HG03342 (cell line): Measurements from ENCODE around the gene GRK5.
"Not testable (repeated sequence)": the region's sequence is repeated elsewhere in the genome, so short reads cannot be mapped to it uniquely, and the experiment has no call there.

Source experiments
- ATAC-seq: cut with Tn5 transposase; IDR thresholded peaks from one replicate; pipeline ENCODE4 v1.9.1; 2021; ENCODE audit warnings: mild to moderate bottlenecking, moderate library complexity; ENCODE audit not compliant: unreplicated experiment

GRK5 gene

GRCh38 chr10:119450606-119451299, 243.4 kb downstream of the GRK5 start:
- no peak for ATAC-seq

- ATAC-seq, result no peak
Measured at GRCh38 chr10:119451300-119451896, 244.0 kb downstream of the GRK5 start.

- ATAC-seq, result no peak
Measured at GRCh38 chr10:119452396-119452795, 245.0 kb downstream of the GRK5 start.

GRCh38 chr10:119453313-119453712, 245.9 kb downstream of the GRK5 start:
- ATAC-seq, result no peak

GRCh38 chr10:119454316-119454715, 246.9 kb downstream of the GRK5 start:
- no peak for ATAC-seq

- ATAC-seq, result no peak
Measured at GRCh38 chr10:119454990-119455389, 247.6 kb downstream of the GRK5 start.

- no peak for ATAC-seq
Measured at GRCh38 chr10:119455609-119456434, 248.5 kb downstream of the GRK5 start.

GRCh38 chr10:119456435-119456810, 249.1 kb downstream of the GRK5 start:
- ATAC-seq, result no peak

GRCh38 chr10:119457966-119458766, 250.8 kb downstream of the GRK5 start:
- no peak for ATAC-seq

GRCh38 chr10:119459681-119460340, 252.4 kb downstream of the GRK5 start:
- no peak for ATAC-seq

- no peak for ATAC-seq
Measured at GRCh38 chr10:119460369-119461195, 253.2 kb downstream of the GRK5 start.

GRCh38 chr10:119461380-119461779, 254.0 kb downstream of the GRK5 start:
- ATAC-seq, result no peak

- ATAC-seq, result peak; percentile 63
Measured at GRCh38 chr10:119461923-119462322, 254.6 kb downstream of the GRK5 start.

- no peak for ATAC-seq
Measured at GRCh38 chr10:119462773-119463172, 255.4 kb downstream of the GRK5 start.

GRCh38 chr10:119463195-119463594, 255.8 kb downstream of the GRK5 start:
- ATAC-seq, result not testable (repeated sequence)

GRCh38 chr10:119465085-119465484, 257.7 kb downstream of the GRK5 start:
- no peak for ATAC-seq

- no peak for ATAC-seq
Measured at GRCh38 chr10:119466076-119466475, 258.7 kb downstream of the GRK5 start.

- no peak for ATAC-seq
Measured at GRCh38 chr10:119466655-119467054, 259.3 kb downstream of the GRK5 start.

GRCh38 chr10:119468542-119469324, 261.4 kb downstream of the GRK5 start:
- ATAC-seq, result no peak
